HCT116 (cell line): Measurements from ENCODE around the gene SPINT2. TPM values are rescaled to one million over a fixed set of nuclear protein-coding genes. Genes with fewer than 3 reads are reported as not detected.

Source experiments
- ATAC-seq: fragments of 200-7000 bp; cut with Tn5 transposase; 2 replicates; pipeline ENCODE4 v1.9.1; 2020; ENCODE audit warnings: mild to moderate bottlenecking, moderate library complexity
- BruUV-seq: library from RNA; stranded (reverse); fragments of 400-500 nt; replicated peaks from 2 replicates; lab custom pipeline; 2021; lab: Mats Ljungman, UMichigan
- CTCF ChIA-PET: fragments of 300-600 bp; sonication (Branson Sonifier 250); formaldehyde crosslinking; loops from one replicate; lab custom pipeline; 2021; ENCODE audit warnings: antibody characterized with exemption; lab: Charles Lee
- POLR2A ChIA-PET: fragments of 300-600, 350-600 bp; sonication (Branson Sonifier 250); formaldehyde crosslinking; loops from one replicate; lab custom pipeline; 2021; ENCODE audit warnings: antibody characterized with exemption; lab: Charles Lee
- RAD21 ChIA-PET, 2 experiments: fragments of 300-600 bp; sonication (Branson Sonifier 250); formaldehyde crosslinking; loops; one replicate each; lab custom pipeline; 2023; ENCODE audit warnings: low total read pairs in 2 of 2; ENCODE audit not compliant: uncharacterized antibody in 2 of 2, unreplicated experiment in 2 of 2, low non-redundant PET in 1 of 2; lab: Charles Lee
- DNase-seq: peaks from one replicate; pipeline ENCODE4 v3.0.0-alpha.2; 2010; ENCODE audit warnings: low read depth, low spot score
- H2AFZ ChIP-seq: fragments of 200-600 bp; shearing (Covaris generic), sonication (generic); 2 replicates; pipeline ENCODE4 v1.6.1; 2017; ENCODE audit warnings: low read depth, mixed run types, mixed read lengths, antibody characterized with exemption, low read length; ENCODE audit not compliant: poor library complexity, severe bottlenecking
- H3K27ac ChIP-seq: 2 replicates; pipeline ENCODE4 v1.5.1; 2012; ENCODE audit warnings: low read depth, low read length
- H3K27me3 ChIP-seq: fragments of 200-600 bp; sonication (generic); 2 replicates; pipeline ENCODE4 v1.6.1; 2016; ENCODE audit warnings: mixed run types, low read length, mixed read lengths; ENCODE audit not compliant: insufficient read depth
- H3K36me3 ChIP-seq, 2 experiments: fragments of 200-500 bp in 1 of 2; fragments of 200-600 bp in 1 of 2; sonication (Bioruptor generic) in 1 of 2; sonication (generic) in 1 of 2; 2 replicates each; pipeline versions ENCODE4 v1.5.1 to v1.6.1; 2014 to 2016; ENCODE audit warnings: low read length in 2 of 2, inconsistent platforms in 1 of 2, mixed read lengths in 1 of 2, mixed run types in 1 of 2; ENCODE audit not compliant: insufficient read depth in 2 of 2, control insufficient read depth in 1 of 2
- H3K4me1 ChIP-seq, 2 experiments: fragments of 200-600 bp in 1 of 2; sonication (generic) in 1 of 2; 2 replicates each; pipeline versions ENCODE4 v1.5.1 to v1.6.1; 2012 to 2017; ENCODE audit warnings: low read length in 2 of 2, inconsistent platforms in 1 of 2, mild to moderate bottlenecking in 1 of 2, mixed read lengths in 1 of 2, mixed run types in 1 of 2, moderate library complexity in 1 of 2; ENCODE audit not compliant: insufficient read depth in 2 of 2, control insufficient read depth in 1 of 2
- H3K4me2 ChIP-seq: fragments of 200-600 bp; sonication (generic); 2 replicates; pipeline ENCODE4 v1.6.1; 2017; ENCODE audit warnings: mixed run types, low read length, mixed read lengths
- H3K4me3 ChIP-seq, 2 experiments: fragments of 200-600 bp in 1 of 2; sonication (generic) in 1 of 2; replicated peaks in 1 of 2; 2 replicates each; pipeline ENCODE4 v1.5.1; 2011 to 2016; ENCODE audit warnings: low read length in 2 of 2, control low read depth in 1 of 2, low read depth in 1 of 2, mild to moderate bottlenecking in 1 of 2, mixed read lengths in 1 of 2, mixed run types in 1 of 2
- H3K79me2 ChIP-seq: fragments of 200-600 bp; sonication (generic); 2 replicates; pipeline ENCODE4 v1.6.1; 2017; ENCODE audit warnings: mild to moderate bottlenecking, mixed run types, low read length, moderate library complexity, mixed read lengths; ENCODE audit not compliant: insufficient read depth
- H3K9ac ChIP-seq: fragments of 200-600 bp; sonication (generic); 2 replicates; pipeline ENCODE4 v1.6.1; 2016; ENCODE audit warnings: low read length, mixed read lengths
- H3K9me2 ChIP-seq: fragments of 200-600 bp; sonication (generic), shearing (Covaris generic); 2 replicates; pipeline ENCODE4 v1.6.1; 2017; ENCODE audit warnings: mixed run types, mild to moderate bottlenecking, moderate library complexity; ENCODE audit not compliant: insufficient read depth
- H3K9me3 ChIP-seq, 2 experiments: fragments of 200-500 bp in 1 of 2; fragments of 200-600 bp in 1 of 2; sonication (Bioruptor generic) in 1 of 2; sonication (generic) in 1 of 2; 2 replicates each; pipeline ENCODE4 v1.6.1; 2014 to 2017; ENCODE audit warnings: low read length in 2 of 2, mixed read lengths in 2 of 2, inconsistent platforms in 1 of 2, low read depth in 1 of 2, mild to moderate bottlenecking in 1 of 2, mixed run types in 1 of 2, moderate library complexity in 1 of 2; ENCODE audit not compliant: control insufficient read depth in 1 of 2, insufficient read depth in 1 of 2
- H4K20me1 ChIP-seq: fragments of 200-600 bp; sonication (generic), shearing (Covaris generic); 2 replicates; pipeline ENCODE4 v1.6.1; 2017; ENCODE audit warnings: mixed run types, mild to moderate bottlenecking, moderate library complexity; ENCODE audit not compliant: insufficient read depth
- EZH2 ChIP-seq: fragments of 200-600 bp; sonication (generic); IDR thresholded peaks from 2 replicates; pipeline ENCODE4 v1.6.1; 2017; ENCODE audit warnings: antibody characterized with exemption, mixed run types
- POLR2AphosphoS5 ChIP-seq: IDR thresholded peaks from 2 replicates; pipeline ENCODE4 v1.6.1; 2011; ENCODE audit warnings: mild to moderate bottlenecking, low read depth, low read length, moderate library complexity
- RAD21 ChIP-seq: IDR thresholded peaks from 2 replicates; pipeline ENCODE4 v1.6.1; 2012; ENCODE audit warnings: low read depth, mild to moderate bottlenecking
- ZBTB33 ChIP-seq: IDR thresholded peaks from 2 replicates; pipeline ENCODE4 v1.6.1; 2011; ENCODE audit warnings: mild to moderate bottlenecking, low read length, moderate library complexity; ENCODE audit not compliant: insufficient replicate concordance; ENCODE audit errors: extremely low read depth
- intact Hi-C: fragments of 100-400 bp; cut with micrococcal nuclease; formaldehyde crosslinking; loops from 2 replicates; pipeline ENCODE4 v1.10.0; 2022
- total RNA-seq: library from RNA; stranded (reverse); gene quantifications from one replicate; pipeline ENCODE4 v1.2.1, GENCODE V29; 2021; ENCODE audit not compliant: unreplicated experiment

Gene SPINT2
- total RNA-seq, 1 experiment from 2014 or later = 500 TPM

GRCh38 chr19:38318660-38319059 is 54.3 kb downstream of the SPINT2 start:
- CTCF ChIA-PET = interaction anchor here (1.4 to 1.8 kb wide), 2 partner anchors 11 to 75 kb away, joined by 3 read pairs; no protein-coding TSS in a partner anchor
- Histone ChIP-seq H3K27ac (no peak overlapping the region), H3K9ac (no peak overlapping the region), H3K9me3 (no peaks in the 10 kb centered on the region), H3K9me2 (no peaks in the 10 kb centered on the region), H4K20me1 (no peaks in the 10 kb centered on the region), H3K79me2 (peaks cover 43% of the 10 kb centered on the region), H3K27me3 (no peaks in the 10 kb centered on the region), H3K4me3 (no peak overlapping the region), H3K36me3 (no peaks in the 10 kb centered on the region), H3K4me1 (peaks cover 17 to 48% of the 10 kb centered on the region in 2 experiments), H3K4me2 (peak overlapping the region; percentile 90; the same call in 1 of the 2 replicates), H2AFZ (no peak overlapping the region)
- intact Hi-C loops = no loop called here
- RAD21 ChIA-PET = interaction anchor here in 1 of 2 experiments (1.2 kb wide), 1 partner anchor 17 kb away, joined by 3 read pairs; the partner anchor contains the start of gene CATSPERG
- no peak for ATAC-seq
- TF ChIP-seq ZBTB33 = no peak
- TF ChIP-seq EZH2 = no peak
- no peak for TF ChIP-seq POLR2AphosphoS5
- no peak for TF ChIP-seq RAD21
- no TSS peak for BruUV-seq
- DNase-seq = no peak
- POLR2A ChIA-PET = interaction anchor here (1.2 to 2.5 kb wide), 2 partner anchors 14 to 73 kb away, joined by 4 to 10 read pairs; partner anchors contain the start of gene C19orf33
